ENCODE data around the gene MOBP.

Gene MOBP

DNA sequence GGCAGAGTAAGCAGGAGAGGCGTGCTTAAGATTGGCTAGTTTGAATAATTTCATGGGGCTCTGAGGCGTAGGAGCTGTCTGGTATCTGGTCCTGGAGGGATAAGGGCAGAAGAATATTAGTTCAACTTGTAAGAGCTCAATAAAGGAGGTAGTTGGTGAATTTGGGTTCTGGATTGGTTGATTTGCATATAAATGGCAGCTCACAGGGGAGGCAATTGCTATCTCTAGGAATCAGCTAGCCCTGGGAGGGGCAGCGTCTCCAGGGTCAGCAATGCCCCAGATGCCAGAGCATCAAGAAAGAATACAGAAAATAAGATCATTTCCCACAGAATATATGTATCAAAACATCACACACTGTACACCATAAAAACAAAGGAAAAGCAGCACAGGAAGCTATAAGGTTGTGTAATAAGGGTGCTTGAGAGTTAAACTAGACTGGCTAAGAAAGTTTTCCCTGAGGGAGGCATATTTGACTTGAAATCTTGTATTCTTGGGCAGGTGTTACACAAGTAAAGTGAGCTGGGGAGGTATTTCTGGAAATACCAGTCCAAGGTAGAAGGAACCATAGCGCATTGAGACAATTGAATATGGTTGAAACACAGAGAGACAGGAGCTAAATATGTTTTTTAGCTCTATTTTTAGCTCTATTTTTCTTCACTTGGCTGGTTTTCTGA, 6.1 kb downstream of the MOBP start:
- no peak for DNase-seq (ENCODE audit: low read depth, low spot score)
- Histone ChIP-seq H3K9me3 (ENCODE audit: low read depth, low read length) (no peaks in the 10 kb centered on the region), H3K27ac (no peak overlapping the region), H3K4me3 (no peak overlapping the region), H3K9ac (ENCODE audit: insufficient read length) (no peak overlapping the region), H3K36me3 (ENCODE audit: insufficient read depth, low read length) (no peaks in the 10 kb centered on the region)
- TF ChIP-seq POLR2AphosphoS5 (IDR thresholded peaks at IDR 0.05; ENCODE audit: borderline replicate concordance, low read depth, low read length): no peak
- TF ChIP-seq EZH2 (IDR thresholded peaks at IDR 0.05): no peak
- TF ChIP-seq FOXP2 (optimal IDR thresholded peaks at IDR 0.05; ENCODE audit: control extremely low read depth, extremely low read length, insufficient read depth): no peak

GRCh38 chr3:39474126-39474515, 6.6 kb downstream of the MOBP start:
- Histone ChIP-seq H3K9ac (ENCODE audit: insufficient read length) (no peak overlapping the region), H3K9me3 (ENCODE audit: low read depth, low read length) (no peaks in the 10 kb centered on the region), H3K27ac (no peak overlapping the region), H3K4me3 (no peak overlapping the region), H3K36me3 (ENCODE audit: insufficient read depth, low read length) (no peaks in the 10 kb centered on the region)
- DNase-seq (ENCODE audit: low read depth, low spot score): no peak
- TF ChIP-seq POLR2AphosphoS5 (IDR thresholded peaks at IDR 0.05; ENCODE audit: borderline replicate concordance, low read depth, low read length) (no peak), EZH2 (IDR thresholded peaks at IDR 0.05) (no peak), FOXP2 (optimal IDR thresholded peaks at IDR 0.05; ENCODE audit: control extremely low read depth, extremely low read length, insufficient read depth) (no peak)

GRCh38 chr3:39476783-39477182, 9.3 kb downstream of the MOBP start:
- H3K36me3 ChIP-seq (ENCODE audit: insufficient read depth, low read length): no peaks in the 10 kb centered on the region
- TF ChIP-seq POLR2AphosphoS5 (IDR thresholded peaks at IDR 0.05; ENCODE audit: borderline replicate concordance, low read depth, low read length) (no peak), EZH2 (IDR thresholded peaks at IDR 0.05) (no peak), FOXP2 (optimal IDR thresholded peaks at IDR 0.05; ENCODE audit: control extremely low read depth, extremely low read length, insufficient read depth) (no peak)
- no peak overlapping the region for H3K9ac ChIP-seq (ENCODE audit: insufficient read length)
- no peak for DNase-seq (ENCODE audit: low read depth, low spot score)
- no peaks in the 10 kb centered on the region for H3K9me3 ChIP-seq (ENCODE audit: low read depth, low read length)
- no peak overlapping the region for H3K27ac ChIP-seq
- H3K4me3 ChIP-seq: no peak overlapping the region

- Histone ChIP-seq H3K36me3 (ENCODE audit: insufficient read depth, low read length) (no peaks in the 10 kb centered on the region), H3K9me3 (ENCODE audit: low read depth, low read length) (no peaks in the 10 kb centered on the region), H3K27ac (no peak overlapping the region), H3K9ac (ENCODE audit: insufficient read length) (no peak overlapping the region), H3K4me3 (no peak overlapping the region)
- no peak for DNase-seq (ENCODE audit: low read depth, low spot score)
- TF ChIP-seq POLR2AphosphoS5 (IDR thresholded peaks at IDR 0.05; ENCODE audit: borderline replicate concordance, low read depth, low read length) (no peak), EZH2 (IDR thresholded peaks at IDR 0.05) (no peak), FOXP2 (optimal IDR thresholded peaks at IDR 0.05; ENCODE audit: control extremely low read depth, extremely low read length, insufficient read depth) (no peak)
Observed at GRCh38 chr3:39478226-39478625, 10.7 kb downstream of the MOBP start.

- no peak for DNase-seq (ENCODE audit: low read depth, low spot score)
- H3K27ac ChIP-seq: no peak overlapping the region
- no peak overlapping the region for H3K9ac ChIP-seq (ENCODE audit: insufficient read length)
- H3K36me3 ChIP-seq (ENCODE audit: insufficient read depth, low read length): no peaks in the 10 kb centered on the region
- no peak overlapping the region for H3K4me3 ChIP-seq
- no peaks in the 10 kb centered on the region for H3K9me3 ChIP-seq (ENCODE audit: low read depth, low read length)
- TF ChIP-seq EZH2 (IDR thresholded peaks at IDR 0.05) (no peak), POLR2AphosphoS5 (IDR thresholded peaks at IDR 0.05; ENCODE audit: borderline replicate concordance, low read depth, low read length) (no peak), FOXP2 (optimal IDR thresholded peaks at IDR 0.05; ENCODE audit: control extremely low read depth, extremely low read length, insufficient read depth) (no peak)
Observed at GRCh38 chr3:39479701-39480414, 12.4 kb downstream of the MOBP start.

DNA sequence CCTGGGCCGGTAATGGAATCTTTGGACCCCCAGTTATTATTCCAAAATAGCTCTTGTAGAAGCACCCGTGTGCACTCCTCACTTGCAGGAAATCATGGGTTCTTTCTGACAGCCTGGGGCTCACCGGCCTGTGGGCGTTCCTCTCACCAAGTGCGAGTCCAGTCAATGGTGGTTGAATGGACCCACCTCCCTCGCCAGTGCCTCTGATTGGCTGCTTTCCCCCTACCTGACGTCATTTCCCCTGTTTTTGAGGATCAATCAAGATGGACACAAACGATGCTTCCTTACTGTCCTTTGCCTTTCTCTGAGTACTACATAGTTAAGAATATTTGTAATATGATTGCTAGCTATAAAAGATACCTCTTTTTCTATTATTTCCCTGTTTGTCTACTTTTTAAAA, 18.1 kb downstream of the MOBP start:
- Histone ChIP-seq H3K36me3 (ENCODE audit: insufficient read depth, low read length) (no peaks in the 10 kb centered on the region), H3K9ac (ENCODE audit: insufficient read length) (no peak overlapping the region), H3K9me3 (ENCODE audit: low read depth, low read length) (no peaks in the 10 kb centered on the region), H3K4me3 (no peak overlapping the region), H3K27ac (no peak overlapping the region)
- DNase-seq (ENCODE audit: low read depth, low spot score): no peak
- no peak for TF ChIP-seq FOXP2 (optimal IDR thresholded peaks at IDR 0.05; ENCODE audit: control extremely low read depth, extremely low read length, insufficient read depth)
- TF ChIP-seq EZH2 (IDR thresholded peaks at IDR 0.05): no peak
- TF ChIP-seq POLR2AphosphoS5 (IDR thresholded peaks at IDR 0.05; ENCODE audit: borderline replicate concordance, low read depth, low read length): no peak

GRCh38 chr3:39491014-39491413, 23.5 kb downstream of the MOBP start:
- no peak overlapping the region for H3K4me3 ChIP-seq
- no peak for TF ChIP-seq POLR2AphosphoS5 (IDR thresholded peaks at IDR 0.05; ENCODE audit: borderline replicate concordance, low read depth, low read length)
- TF ChIP-seq FOXP2 (optimal IDR thresholded peaks at IDR 0.05; ENCODE audit: control extremely low read depth, extremely low read length, insufficient read depth): no peak
- no peak for TF ChIP-seq EZH2 (IDR thresholded peaks at IDR 0.05)

GRCh38 chr3:39491733-39492350, 24.4 kb downstream of the MOBP start:
- Histone ChIP-seq H3K9me3 (ENCODE audit: low read depth, low read length) (no peaks in the 10 kb centered on the region), H3K36me3 (ENCODE audit: insufficient read depth, low read length) (no peaks in the 10 kb centered on the region), H3K9ac (ENCODE audit: insufficient read length) (no peak overlapping the region), H3K4me3 (no peak overlapping the region), H3K27ac (no peak overlapping the region)
- TF ChIP-seq EZH2 (IDR thresholded peaks at IDR 0.05): no peak
- no peak for TF ChIP-seq FOXP2 (optimal IDR thresholded peaks at IDR 0.05; ENCODE audit: control extremely low read depth, extremely low read length, insufficient read depth)
- TF ChIP-seq POLR2AphosphoS5 (IDR thresholded peaks at IDR 0.05; ENCODE audit: borderline replicate concordance, low read depth, low read length): no peak
- no peak for DNase-seq (ENCODE audit: low read depth, low spot score)

More at GRCh38 chr3:39491014-39491413, 23.5 kb downstream of the MOBP start:
- DNase-seq (ENCODE audit: low read depth, low spot score): no peak
- Histone ChIP-seq H3K27ac (no peak overlapping the region), H3K9ac (ENCODE audit: insufficient read length) (no peak overlapping the region), H3K36me3 (ENCODE audit: insufficient read depth, low read length) (no peaks in the 10 kb centered on the region), H3K9me3 (ENCODE audit: low read depth, low read length) (no peaks in the 10 kb centered on the region)

Measured in SK-N-MC (cell line).